Midbrain (tissue), 1 donor: Measurements from ENCODE around the gene CDC7.
"Not testable (repeated sequence)": the region's sequence is repeated elsewhere in the genome, so short reads cannot be mapped to it uniquely, and the experiment has no call there.

ENCODE experiments used
- DNase-seq: peaks from one replicate; lab custom pipeline; 2025; lab: John Stamatoyannopoulos, UW

CDC7 gene

GRCh38 chr1:91500756-91501522, at the start of gene CDC7:
Gene CDC7 (plus strand): TSS chr1:91500851. CDS start chr1:91501717, 866 bp downstream.
- DNase-seq, result peak; percentile 96

- no peak for DNase-seq
Observed at GRCh38 chr1:91454136-91454535, 46.5 kb upstream of the CDC7 start.

DNA sequence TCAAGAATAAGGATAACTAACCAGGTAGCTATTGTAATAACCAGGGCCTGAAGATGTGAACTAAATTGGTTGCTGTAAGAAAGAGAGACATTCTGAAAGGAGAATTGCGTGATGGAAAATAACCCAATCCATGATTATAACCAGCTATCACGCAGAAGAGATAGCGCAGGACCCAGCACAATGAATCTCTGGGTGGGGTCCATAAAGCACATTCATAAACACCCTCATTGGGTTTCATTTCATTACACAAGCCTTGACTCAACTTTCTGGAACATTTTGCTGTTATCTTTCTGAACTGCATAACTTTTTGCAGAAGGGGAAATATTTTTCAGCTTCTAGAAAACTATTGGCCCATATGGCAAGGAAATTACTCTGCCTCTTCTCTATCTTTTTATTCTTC, 45.3 kb upstream of the CDC7 start:
- DNase-seq, result no peak

DNA sequence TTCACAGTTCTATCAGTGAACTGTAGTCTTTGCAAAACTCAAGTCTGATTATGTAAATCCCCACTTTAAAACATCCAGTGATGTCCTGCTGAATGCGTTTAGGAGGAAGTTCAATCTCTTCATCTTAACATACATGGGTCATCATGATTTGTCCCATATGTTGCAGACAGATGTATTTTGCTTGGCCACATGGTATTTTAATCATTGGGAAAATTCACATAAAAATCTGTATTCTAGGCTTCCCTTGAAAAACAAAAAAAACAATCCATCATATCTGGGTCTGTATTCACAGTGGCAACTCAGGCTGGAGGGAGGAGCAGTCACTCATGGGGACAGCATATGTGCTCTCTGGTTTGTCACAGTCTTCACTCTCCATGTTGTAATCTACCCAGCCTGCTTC, 44.8 kb upstream of the CDC7 start:
- DNase-seq, result no peak

DNA sequence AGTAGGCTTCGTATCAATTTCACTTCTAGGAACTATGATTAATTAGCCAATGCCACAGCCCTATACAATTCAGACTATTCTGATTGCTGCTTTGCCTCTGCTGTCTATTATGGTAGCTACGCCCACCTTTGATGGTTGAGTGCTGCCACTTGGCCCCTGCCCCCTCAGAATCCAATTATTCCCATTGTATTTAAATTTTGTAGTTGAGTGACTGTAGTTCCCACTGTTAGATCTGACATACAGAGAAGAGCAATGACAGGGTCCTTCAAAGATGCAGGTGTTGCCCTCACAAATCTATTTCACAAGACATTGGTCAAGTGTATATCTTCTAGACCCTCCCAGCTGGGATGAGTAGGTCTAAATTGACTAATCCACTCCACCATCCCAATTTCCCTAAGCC, 35.3 kb upstream of the CDC7 start:
- DNase-seq, result not testable (repeated sequence)

GRCh38 chr1:91476533-91477217, 24.0 kb upstream of the CDC7 start:
- DNase-seq, result no peak

DNA sequence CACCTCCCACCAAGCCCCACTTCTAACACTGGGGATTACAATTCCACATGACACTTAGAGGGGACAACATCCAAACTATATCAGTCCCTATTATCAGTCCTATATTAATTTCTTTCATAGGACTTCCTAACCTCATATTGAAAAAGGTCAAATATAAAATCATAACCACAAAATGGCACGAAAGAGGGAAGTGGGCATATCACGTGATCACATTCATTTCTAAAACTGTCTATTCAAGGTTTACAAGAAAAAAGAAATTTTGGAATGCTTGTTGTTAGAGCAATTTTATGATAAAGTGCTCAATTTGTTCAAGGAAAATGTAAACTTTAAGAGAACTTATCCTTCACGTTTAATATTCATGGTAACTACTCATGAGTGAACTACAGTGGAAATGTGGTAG, 13.2 kb upstream of the CDC7 start:
- DNase-seq, result no peak

GRCh38 chr1:91490501-91490900, 10.2 kb upstream of the CDC7 start:
- DNase-seq, result no peak

GRCh38 chr1:91498035-91498434, 2.6 kb upstream of the CDC7 start:
- DNase-seq, result no peak

GRCh38 chr1:91498498-91499245, 2.0 kb upstream of the CDC7 start:
- no peak for DNase-seq

DNA sequence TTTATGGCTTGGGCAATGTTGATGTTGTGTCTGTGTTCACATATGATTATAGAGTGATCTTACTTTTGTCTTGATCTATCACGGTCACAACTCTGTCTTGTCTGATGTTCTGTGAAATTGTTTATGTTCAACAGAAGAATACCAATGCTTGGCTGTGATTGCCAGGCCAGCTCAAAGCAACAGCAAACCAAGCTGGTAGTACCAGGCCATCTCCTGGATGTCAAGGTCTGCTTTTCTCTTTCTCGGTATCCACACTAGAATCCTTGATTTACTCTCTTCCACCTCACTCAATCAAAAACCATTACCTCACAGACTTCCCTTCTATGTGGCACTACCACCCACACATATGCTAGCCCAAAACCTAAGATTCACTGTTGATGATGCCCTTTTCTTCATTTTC, 1.3 kb upstream of the CDC7 start:
- DNase-seq, result no peak

DNA sequence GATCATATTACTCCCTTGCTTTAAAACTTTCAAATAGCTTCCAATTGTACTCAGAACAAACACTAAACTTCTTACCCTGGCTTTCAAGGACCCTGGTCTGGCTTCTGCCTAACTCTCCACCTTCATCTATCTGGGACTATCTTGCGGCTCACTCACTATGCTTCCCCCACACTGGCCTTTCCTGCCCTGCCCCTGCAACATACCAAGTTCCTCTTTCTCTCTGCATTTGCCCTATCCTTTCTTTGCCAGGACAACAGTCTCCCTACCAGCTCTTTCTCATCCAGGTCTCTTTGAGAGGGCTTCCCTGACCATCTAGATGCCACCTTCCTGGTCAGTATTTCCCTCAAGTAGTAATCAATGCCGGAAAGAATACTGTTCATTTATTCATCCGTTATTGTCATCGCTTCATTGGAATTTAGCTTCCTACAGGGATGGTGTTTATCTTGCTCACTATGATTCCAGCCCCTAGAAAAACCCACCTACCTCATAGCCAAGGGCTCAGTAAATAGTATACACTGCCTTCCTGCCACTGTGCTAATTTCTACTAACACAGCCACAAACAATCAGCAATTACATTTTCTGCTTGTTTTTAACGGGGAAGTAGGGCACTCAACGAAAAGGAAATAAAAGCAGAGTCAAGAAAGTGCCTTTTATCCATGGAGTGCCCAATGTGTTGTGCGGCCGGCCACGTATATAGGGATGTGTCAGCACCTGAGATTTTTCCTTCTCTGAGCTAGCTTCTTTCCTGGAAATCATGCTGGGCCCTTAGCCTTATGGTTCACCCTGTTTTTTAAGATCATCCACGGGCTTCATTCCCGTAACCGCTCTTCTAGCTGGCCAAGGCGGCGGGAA, 521 bp upstream of the CDC7 start:
- no peak for DNase-seq

- peak; percentile 63 for DNase-seq
Observed at GRCh38 chr1:91501523-91501851, 836 bp downstream of the CDC7 start.

- DNase-seq, result no peak
Observed at GRCh38 chr1:91501971-91502671, 1.5 kb downstream of the CDC7 start.

- DNase-seq, result no peak
Observed at GRCh38 chr1:91502672-91503184, 2.1 kb downstream of the CDC7 start.

DNA sequence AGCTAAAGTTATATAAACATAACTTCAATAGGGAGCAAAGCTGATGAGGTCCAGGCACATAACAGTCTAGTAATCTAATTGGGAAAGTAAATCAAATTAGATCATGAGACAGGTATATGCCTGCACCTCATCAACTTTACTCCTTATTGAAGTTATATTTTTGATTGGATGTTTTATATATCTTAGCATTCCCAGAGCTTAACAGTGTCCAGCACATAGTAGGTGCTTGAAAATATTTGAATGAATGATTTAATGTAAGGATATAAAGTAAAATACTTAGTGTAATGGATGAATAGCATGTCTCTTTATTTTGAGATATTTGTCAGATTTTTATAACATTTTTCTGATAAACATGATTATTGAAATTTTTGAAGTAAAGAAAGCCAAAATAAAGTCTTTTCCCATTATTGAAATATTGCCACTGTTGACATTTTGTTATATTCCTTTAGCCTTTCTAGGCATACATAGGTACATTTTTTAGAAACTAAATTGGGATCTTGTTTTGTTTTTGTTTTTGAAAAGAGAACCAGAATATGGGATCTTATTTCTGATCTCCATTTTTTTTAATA, 2.8 kb downstream of the CDC7 start:
- DNase-seq, result no peak

- DNase-seq, result no peak
Observed at GRCh38 chr1:91503975-91504530, 3.4 kb downstream of the CDC7 start.

DNA sequence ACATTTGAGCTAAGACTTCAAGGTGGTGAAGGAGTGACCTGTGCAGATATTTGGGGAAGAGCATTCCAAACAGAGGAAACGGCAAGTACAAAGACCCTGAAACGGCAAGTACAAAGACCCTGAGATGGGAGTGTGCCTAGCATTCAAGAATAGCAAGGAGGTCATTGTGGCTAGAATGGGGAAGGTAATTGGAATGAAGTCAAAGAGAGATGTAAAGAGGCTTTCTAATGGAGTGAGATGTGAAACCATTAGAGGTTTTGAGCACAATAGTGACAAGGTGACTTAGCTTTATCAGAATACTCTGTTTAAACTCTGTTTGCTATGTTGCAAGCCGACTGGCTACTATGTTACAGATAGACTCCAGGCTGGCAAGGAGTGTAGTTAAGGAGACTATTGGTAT, 4.4 kb downstream of the CDC7 start:
- DNase-seq, result no peak

- no peak for DNase-seq
Observed at GRCh38 chr1:91506071-91506470, 5.4 kb downstream of the CDC7 start.

DNA sequence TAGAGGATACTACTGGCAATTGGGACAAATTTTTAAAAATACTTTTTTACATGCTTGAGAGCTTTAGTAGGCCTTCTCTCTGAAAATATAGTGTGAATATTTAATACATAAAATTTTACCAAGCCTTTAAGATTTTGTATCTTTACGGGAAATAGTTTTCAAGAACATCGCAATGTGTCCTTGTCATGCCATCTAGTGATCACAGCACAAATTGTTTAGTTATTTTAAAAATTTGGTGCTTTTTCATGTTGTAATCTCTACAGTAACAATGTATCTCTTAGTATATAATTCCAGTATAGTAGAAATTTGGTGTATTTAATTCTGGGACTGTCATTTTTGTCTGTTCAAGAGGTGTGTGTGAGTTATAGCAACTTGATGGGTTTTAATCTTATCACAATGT, 6.7 kb downstream of the CDC7 start:
- no peak for DNase-seq

DNA sequence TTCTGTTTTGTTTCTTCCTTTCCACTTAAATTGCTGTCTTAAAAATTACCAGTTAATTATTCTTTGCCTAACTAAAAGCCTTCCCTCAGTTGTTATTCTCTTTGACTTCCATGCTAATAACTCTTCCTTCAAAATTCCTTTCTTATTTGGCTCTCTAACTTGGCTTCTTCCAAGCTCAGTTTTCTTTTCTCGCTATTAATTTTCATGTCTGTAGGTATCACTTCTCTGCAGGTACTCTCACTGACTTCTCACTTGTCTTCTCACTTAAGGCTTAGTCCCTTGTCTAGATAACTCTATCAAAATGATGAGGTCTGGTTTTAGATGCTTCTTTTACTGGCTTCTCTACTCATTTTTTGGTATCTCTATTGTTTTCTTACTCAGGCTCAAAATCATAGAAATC, 10.1 kb downstream of the CDC7 start:
- no peak for DNase-seq
